ENCODE results near the gene SLC5A2. TPM values are rescaled to one million over a fixed set of nuclear protein-coding genes. Genes with fewer than 3 reads are reported as not detected.

SLC5A2 gene
- total RNA-seq, 2 experiments from 2014 or later: not detected

DNA sequence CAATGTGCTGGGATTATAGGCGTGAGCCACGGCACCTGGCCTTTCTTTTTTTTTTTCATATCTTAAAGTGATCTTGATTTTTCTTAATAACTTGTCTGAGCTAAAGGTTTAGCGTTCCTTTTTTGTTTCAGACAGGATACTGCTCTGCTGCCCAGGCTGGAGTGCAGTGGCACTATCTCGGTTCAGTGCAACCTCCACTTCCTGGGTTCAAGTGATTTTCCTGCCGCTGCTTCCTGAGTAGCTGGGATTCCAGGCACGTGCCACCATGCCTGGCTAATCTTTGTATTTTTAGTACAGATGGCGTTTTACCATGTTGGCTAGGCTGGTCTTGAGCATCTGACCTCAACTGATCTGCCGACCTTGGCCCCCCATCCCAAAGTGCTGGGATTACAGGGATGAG lies 21.2 kb downstream of the SLC5A2 start:
- no TSS peak for BruUV-seq (replicated peaks)
- Histone ChIP-seq H3K27ac (ENCODE audit: low read depth, low read length, poor library complexity, severe bottlenecking) (no peak overlapping the region), H3K36me3 (ENCODE audit: insufficient read depth, low read length) (no peaks in the 10 kb centered on the region), H3K4me2 (ENCODE audit: low read length) (no peak overlapping the region), H3K79me2 (ENCODE audit: insufficient read depth, low read depth, low read length) (no peaks in the 10 kb centered on the region), H3K4me1 (ENCODE audit: insufficient read depth, low read length, poor library complexity, severe bottlenecking) (peaks cover 23% of the 10 kb centered on the region), H3K9me2 (ENCODE audit: insufficient read depth, low read length) (no peaks in the 10 kb centered on the region), H3K9me3 (ENCODE audit: low read length) (no peaks in the 10 kb centered on the region), H2AFZ (ENCODE audit: low read length) (no peak overlapping the region), H4K20me1 (ENCODE audit: insufficient read depth, low read length) (no peaks in the 10 kb centered on the region), H3K4me3 (ENCODE audit: low read depth, low read length, poor library complexity, severe bottlenecking) (no peak overlapping the region)
- CTCF ChIA-PET (ENCODE audit: unreplicated experiment): no interaction called here
- POLR2A ChIA-PET: no interaction called here
- DNase-seq (ENCODE audit: low spot score): no peak
- intact Hi-C loops (cut with micrococcal nuclease; ENCODE audit: unreplicated experiment): no loop called here
- TF ChIP-seq EZH2phosphoT487 (IDR thresholded peaks at IDR 0.05; ENCODE audit: borderline replicate concordance, low read depth, low read length): no peak

DNA sequence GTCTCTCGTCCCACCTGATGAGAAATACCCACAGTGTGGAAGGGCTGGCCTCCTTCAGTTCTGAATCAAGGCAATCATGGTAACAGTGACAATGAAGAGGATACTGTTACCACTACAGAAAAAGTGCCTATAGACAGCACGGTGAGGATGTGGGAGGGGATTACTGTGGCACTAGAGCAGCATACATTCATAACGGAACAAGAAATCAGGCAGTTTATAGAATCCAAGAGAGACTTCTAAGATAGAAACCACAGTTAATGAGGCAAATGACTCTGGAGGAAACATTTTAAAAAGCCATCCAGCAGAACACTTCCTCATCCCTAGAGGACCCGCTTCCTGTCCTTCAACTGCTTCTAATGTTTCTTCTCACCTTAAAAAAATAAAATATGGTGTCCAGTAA lies 22.6 kb downstream of the SLC5A2 start:
- H3K36me3 ChIP-seq (ENCODE audit: insufficient read depth, low read length): no peaks in the 10 kb centered on the region
- ChIA-PET POLR2A (interaction anchor here (0.5 kb wide), 1 partner anchor 490 kb away, joined by 4 read pairs; no protein-coding TSS in a partner anchor), CTCF (ENCODE audit: unreplicated experiment) (no interaction called here)
- no peaks in the 10 kb centered on the region for H3K9me3 ChIP-seq (ENCODE audit: low read length)
- no peaks in the 10 kb centered on the region for H3K79me2 ChIP-seq (ENCODE audit: insufficient read depth, low read depth, low read length)
- TF ChIP-seq, protein P1, sequence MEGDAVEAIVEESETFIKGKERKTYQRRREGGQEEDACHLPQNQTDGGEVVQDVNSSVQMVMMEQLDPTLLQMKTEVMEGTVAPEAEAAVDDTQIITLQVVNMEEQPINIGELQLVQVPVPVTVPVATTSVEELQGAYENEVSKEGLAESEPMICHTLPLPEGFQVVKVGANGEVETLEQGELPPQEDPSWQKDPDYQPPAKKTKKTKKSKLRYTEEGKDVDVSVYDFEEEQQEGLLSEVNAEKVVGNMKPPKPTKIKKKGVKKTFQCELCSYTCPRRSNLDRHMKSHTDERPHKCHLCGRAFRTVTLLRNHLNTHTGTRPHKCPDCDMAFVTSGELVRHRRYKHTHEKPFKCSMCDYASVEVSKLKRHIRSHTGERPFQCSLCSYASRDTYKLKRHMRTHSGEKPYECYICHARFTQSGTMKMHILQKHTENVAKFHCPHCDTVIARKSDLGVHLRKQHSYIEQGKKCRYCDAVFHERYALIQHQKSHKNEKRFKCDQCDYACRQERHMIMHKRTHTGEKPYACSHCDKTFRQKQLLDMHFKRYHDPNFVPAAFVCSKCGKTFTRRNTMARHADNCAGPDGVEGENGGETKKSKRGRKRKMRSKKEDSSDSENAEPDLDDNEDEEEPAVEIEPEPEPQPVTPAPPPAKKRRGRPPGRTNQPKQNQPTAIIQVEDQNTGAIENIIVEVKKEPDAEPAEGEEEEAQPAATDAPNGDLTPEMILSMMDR (conservative IDR thresholded peaks at IDR 0.05; ENCODE audit: low read length): no peak
- no peak overlapping the region for H3K27ac ChIP-seq (ENCODE audit: low read depth, low read length, poor library complexity, severe bottlenecking)
- H4K20me1 ChIP-seq (ENCODE audit: insufficient read depth, low read length): no peaks in the 10 kb centered on the region
- no peaks in the 10 kb centered on the region for H3K9me2 ChIP-seq (ENCODE audit: insufficient read depth, low read length)
- peaks cover 25% of the 10 kb centered on the region for H3K4me1 ChIP-seq (ENCODE audit: insufficient read depth, low read length, poor library complexity, severe bottlenecking)
- intact Hi-C loops (cut with micrococcal nuclease; ENCODE audit: unreplicated experiment): loop anchor here (5.0 kb wide), 1 partner anchor 192 kb away; no protein-coding TSS in a partner anchor
- H3K4me2 ChIP-seq (ENCODE audit: low read length): no peak overlapping the region
- DNase-seq (ENCODE audit: low spot score): peak; percentile 11
- H3K4me3 ChIP-seq (ENCODE audit: low read depth, low read length, poor library complexity, severe bottlenecking): no peak overlapping the region
- no peak overlapping the region for H2AFZ ChIP-seq (ENCODE audit: low read length)
- no TSS peak for BruUV-seq (replicated peaks)

DNA sequence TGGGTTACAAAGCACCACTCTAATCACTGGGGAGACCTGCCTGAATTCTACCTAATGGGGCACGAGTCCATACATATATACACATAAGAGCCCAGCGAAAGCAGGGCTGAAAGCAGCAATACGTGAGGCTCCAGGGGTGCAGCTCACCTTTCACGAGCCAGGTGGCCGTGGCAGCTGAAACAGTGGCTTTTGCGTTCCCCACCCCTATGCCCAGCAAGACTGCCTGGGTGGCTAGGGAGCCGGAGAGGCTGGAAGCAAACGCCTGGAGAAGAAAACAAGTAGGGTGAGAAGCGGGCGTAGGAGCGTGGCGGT lies 24.6 kb downstream of the SLC5A2 start:
- Histone ChIP-seq H3K27ac (ENCODE audit: low read depth, low read length, poor library complexity, severe bottlenecking) (no peak overlapping the region), H2AFZ (ENCODE audit: low read length) (peak overlapping the region; percentile 98), H3K79me2 (ENCODE audit: insufficient read depth, low read depth, low read length) (no peaks in the 10 kb centered on the region), H3K36me3 (ENCODE audit: insufficient read depth, low read length) (no peaks in the 10 kb centered on the region), H3K4me3 (ENCODE audit: low read depth, low read length, poor library complexity, severe bottlenecking) (peak overlapping the region; percentile 77), H4K20me1 (ENCODE audit: insufficient read depth, low read length) (no peaks in the 10 kb centered on the region), H3K4me2 (ENCODE audit: low read length) (peak overlapping the region; percentile 89), H3K9me3 (ENCODE audit: low read length) (no peaks in the 10 kb centered on the region), H3K9me2 (ENCODE audit: insufficient read depth, low read length) (no peaks in the 10 kb centered on the region), H3K4me1 (ENCODE audit: insufficient read depth, low read length, poor library complexity, severe bottlenecking) (peaks cover 25% of the 10 kb centered on the region)
- no TSS peak for BruUV-seq (replicated peaks)
- TF ChIP-seq, protein P1 (conservative IDR thresholded peaks at IDR 0.05; ENCODE audit: low read length): no peak
- no peak for TF ChIP-seq EZH2phosphoT487 (IDR thresholded peaks at IDR 0.05; ENCODE audit: borderline replicate concordance, low read depth, low read length)
- POLR2A ChIA-PET: interaction anchor here (1.6 kb wide), 1 partner anchor 15 kb away, joined by 3 read pairs; no protein-coding TSS in a partner anchor
- peak; percentile 23 for DNase-seq (ENCODE audit: low spot score)
- CTCF ChIA-PET (ENCODE audit: unreplicated experiment): no interaction called here
- intact Hi-C loops (cut with micrococcal nuclease; ENCODE audit: unreplicated experiment): loop anchor here (5.0 kb wide), 1 partner anchor 190 kb away; no protein-coding TSS in a partner anchor

Measured in OCI-LY7 (cell line).